GM18867 (cell line): Measurements from ENCODE around the gene NRAP.

Source experiments
- ATAC-seq: cut with Tn5 transposase; IDR thresholded peaks from one replicate; pipeline ENCODE4 v1.9.1; 2021; ENCODE audit warnings: mild to moderate bottlenecking, moderate library complexity; ENCODE audit not compliant: unreplicated experiment

The NRAP gene

DNA sequence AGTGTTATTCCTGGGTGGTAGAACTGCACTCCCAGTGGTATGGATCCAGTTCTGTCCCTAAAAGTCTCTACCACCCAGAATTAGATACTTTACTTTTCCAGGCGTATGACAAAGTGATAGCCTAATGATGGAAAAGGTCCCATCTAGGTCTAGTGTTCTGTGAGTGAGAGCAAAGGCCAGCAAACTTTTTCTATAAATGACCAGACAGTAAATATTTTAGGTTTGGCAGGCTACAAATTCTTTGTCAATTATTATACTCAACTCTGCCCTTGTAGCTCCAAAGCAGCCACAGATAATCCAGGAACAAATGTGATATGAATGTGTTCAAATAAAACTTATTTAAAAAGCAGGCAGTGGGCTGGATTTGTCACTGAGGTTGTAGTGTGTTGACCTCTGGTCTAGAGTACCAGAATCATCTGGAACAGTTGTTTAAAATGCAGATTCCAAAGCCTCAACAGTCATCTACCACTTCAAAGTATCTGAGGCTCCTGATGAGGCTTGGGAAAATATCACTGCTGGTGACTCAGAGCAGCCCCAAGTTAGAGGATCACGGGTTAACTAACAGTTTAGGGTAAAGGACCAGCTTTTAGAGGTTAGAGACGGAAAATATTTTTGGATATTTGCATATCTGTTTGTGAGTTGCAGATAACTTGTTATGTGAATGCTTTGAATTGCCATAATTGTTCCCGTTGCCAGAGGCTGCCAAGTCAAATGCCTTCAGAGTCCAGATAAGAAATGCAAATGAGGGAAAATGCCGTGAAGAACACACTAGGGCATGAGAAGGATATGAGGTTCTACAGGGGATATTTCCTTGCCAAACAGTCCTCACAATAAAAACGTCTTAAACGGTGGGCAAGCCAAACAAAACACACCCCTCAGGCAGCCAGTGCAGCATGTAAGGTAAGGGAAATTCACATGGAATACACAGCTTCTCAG is 19.4 kb downstream of the NRAP start:
- no peak for ATAC-seq

DNA sequence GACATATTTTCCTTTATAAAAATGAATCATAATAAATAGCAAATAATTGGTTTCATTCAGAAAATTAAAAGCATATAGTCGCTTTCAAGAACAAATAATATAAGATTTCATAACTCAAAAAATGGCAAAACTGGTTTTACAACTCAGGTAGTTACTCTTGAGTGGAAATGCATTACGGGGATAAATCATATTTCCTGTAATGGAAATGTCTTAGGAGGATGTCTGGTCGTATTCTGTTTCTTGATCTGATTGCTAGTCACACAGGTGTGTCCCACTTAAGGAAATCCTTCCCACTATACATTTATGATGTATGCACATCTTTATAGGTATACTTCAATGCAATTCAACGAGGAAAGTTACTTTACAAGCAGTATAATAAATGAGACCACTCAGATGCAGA is 20.7 kb downstream of the NRAP start:
- ATAC-seq = no peak

DNA sequence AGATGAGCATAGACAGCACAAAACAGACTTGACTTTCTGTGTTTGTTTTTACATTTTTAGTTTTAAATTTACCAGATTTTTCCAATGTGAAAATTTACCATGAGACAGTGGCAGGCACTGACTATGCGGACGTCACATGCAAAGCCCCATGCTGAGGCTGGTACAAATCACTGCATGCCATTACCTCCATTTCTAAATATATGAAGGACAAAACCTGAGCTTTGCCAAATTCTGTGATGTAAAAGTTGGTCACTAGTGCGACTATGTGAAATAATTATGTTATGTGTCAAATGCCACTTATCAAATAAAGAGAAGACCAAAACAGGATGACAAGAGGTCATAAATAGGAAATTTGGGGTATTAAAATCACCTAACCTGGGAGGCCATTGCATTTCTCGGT is 22.1 kb downstream of the NRAP start:
- ATAC-seq = no peak

DNA sequence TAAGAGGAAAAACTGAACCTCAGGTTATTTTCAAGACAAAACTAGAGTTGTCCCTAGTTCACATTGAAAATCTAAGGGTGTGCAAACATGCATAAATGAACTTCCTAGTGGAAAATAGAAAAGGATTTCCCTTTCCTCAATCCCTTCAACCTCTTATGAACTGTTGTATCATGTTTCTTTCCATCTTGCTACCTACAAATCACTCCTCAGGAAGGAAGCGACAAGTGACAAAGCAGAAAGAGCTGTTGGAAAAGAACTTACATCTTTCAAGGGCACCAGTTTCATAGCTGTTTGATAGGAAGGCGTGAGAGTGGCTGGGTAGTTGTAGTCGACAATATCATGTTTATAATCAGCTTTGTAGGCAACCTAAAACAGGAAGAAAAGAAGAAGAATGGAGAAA is 23.9 kb downstream of the NRAP start:
- ATAC-seq = no peak

DNA sequence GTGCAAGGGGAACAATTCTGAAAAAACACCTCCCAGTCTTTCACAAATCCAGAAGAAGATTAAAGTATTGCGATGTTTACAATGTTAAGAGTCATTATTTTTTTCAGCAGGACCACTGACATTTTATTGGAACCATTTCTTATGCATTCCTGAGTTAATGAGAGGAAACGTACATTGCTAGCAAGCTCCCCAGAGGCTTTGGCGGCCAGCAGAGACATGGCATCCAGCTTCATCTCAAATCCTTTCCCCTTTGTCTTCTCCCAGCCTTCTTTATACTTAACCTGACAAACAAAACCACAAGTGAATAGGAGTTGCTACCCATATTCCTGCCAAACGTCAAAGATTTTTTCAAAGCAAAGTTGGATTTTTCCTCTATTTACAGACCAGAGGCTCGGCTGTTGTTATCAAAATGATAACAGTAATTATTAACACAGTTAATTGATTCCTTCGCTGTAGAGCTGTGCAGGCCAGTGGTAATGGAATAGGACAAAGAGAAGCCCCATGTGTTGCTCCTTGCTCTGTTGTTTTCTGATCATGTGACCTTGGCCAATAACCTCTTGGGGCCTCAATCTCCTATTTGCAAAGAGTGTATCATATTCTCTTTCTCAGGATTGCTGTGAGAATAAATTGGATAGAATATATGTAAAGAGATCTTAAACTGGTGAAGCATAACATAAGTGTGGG is 32.0 kb downstream of the NRAP start:
- ATAC-seq = no peak

DNA sequence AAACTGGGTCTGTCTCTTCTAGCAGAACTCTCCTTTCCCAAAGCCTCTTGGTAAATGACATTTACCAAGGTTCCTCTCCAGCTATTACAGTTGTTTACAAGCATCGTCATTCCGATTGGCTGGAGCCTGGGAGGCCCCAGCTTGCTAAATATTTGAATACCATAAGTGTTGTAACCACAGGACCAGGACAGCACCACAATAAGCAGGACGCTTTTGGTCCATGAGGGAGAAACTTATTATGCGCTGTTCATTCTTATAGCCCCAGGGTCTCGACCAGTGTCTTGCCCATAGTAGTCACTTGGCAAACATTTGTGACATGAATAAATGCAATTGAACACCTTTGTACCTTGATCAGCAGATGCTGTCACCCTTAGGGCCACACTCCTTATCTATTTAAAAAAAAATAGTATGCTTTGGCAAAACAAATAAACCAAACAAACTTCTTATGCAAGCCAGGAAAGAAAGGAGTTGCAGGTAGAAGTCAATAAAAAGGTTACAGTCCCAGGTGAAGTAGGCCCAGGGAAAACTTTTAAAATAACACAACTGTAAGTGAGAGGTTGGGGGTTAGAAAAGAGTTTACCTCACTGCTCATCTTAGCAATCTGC is 32.8 kb downstream of the NRAP start:
- ATAC-seq = no peak

DNA sequence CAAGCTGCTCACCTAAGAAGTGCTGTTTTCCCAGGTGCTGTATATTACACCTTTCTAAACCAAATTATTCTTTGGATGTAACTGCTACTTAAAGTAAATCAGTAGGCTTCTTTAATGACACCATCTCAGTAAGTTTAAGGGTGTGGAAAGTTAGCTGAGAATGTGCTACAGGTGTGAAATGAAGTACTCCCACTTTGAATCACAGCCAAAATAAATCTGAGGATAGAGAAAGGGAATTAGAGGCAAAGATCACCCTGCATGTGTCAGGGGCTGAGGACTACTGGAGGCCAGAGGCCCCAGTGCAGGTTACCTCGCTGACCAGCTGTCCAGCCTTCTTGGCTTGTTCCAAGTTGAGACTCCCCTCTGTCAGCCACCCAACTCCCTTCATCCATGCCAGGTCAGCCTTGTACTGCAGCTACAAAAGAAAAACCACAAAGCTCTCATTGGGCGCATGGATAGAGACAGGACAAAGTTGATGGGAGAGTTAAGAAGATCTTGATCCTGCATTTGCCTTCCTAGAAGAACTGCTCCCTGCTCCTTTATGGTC is 35.2 kb downstream of the NRAP start:
- no peak for ATAC-seq

DNA sequence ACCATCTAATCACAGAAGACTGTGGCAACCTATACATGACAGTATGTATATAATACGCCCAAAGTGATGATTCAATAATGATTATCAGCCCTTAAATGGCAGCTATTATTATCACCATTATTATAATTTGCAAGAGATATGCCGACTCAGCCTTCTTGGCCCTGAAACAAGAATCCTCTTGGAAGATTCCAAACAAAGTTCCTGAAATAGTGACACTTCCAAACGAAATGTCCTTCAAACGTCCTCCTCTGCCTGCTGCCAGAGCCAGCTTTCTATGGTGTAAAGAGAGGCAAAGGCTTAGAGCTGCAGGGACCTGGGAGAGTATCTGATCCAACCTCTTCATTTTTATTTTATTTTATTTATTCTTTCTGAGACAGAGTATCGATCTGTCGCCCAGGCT is 36.0 kb downstream of the NRAP start:
- ATAC-seq = no peak

DNA sequence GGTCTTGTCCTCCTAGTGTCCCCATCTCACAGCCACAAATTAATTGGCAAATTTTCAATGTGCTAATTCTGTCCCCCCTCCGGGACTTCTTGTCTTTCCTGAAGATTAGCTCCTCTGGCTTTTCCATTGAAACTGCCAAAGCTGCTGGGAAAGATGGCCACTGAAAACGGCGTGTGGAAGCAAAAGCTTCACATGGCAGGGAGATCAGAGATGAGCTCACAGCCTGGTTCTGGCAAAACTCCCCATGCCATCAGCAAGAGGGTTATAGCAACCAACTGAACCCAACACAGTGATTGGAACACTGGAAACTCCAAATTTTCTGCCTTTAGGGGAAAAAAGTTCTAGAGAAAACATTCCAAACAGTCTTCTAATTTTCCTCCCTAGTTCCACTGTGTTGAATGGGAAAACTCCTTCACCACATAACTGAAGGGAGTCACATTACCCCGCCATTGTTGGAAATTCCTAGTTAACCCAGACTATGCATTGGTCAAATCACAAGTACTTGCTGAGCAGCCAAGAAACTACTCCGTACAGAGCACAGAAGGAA is 37.0 kb downstream of the NRAP start:
- no peak for ATAC-seq

DNA sequence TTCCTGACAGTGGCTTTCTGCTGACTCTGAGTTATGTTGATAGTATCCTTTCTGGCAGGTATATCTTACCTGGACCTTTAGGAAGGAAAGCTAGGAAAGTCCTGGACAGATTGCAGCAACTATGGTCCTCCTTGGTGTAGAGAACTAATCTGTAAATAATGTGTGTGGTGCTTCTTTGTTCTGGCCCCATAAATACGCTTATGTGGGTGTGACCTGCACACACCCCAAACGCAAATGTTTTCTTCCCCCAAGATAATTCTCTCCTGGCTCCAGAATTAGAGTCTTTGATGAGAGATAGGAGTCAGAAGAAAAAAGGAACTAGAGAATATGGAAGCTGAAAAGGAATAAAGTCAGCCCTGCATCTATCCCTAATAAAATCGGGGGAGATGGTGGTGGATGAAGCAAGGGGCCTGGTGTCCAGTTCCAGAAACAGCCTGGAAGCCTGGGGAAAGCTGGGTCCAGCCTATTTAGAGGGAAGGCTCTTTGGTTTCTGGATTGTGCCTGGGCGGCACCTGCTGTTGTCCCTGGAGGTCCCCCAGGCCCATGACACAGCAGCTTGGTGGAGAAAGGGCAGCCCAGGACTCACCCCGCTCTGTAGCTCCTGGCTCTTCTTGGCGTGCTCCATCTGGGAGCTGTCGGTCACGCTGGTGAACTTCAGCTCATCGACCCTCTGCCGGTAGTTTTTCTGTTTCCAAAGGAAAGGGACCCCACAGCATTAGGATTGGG is 38.2 kb downstream of the NRAP start:
- no peak for ATAC-seq

DNA sequence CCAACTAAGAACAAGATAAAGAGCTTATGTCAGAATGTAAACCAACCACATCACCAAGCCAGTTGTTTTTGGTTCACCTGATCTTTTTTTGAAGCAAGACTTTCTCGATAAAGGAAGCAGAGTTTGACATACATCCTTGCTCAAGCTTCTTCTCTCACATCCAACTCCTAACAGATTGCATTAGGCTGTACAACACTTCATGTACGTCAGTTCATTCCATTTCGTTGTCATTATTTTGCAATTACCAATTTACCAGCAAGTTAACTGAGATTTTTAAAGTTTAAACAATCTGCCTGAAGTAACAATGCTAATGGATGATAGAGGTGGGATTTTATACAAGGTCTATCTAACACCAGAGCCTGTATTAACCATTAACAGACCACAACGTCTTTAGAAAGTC is 41.0 kb downstream of the NRAP start:
- no peak for ATAC-seq

DNA sequence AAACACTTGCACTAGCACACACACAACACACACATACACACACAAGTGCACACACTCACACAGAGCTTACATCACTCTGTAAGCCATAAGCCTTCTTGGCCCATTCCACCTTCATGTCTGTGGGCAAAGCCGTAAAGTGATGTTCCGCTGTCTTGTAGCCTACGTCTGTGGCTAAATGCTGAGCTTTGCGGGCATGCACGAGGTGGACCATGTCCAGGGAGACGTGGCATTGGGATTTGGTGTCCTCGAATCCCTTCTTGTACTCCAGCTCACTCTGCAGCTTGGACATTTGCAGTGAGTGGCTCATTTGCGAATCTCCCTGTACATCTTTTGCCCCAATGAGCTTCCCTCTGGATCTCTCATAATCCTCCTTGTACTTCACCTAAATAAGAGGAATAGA is 42.0 kb downstream of the NRAP start:
- ATAC-seq = no peak

DNA sequence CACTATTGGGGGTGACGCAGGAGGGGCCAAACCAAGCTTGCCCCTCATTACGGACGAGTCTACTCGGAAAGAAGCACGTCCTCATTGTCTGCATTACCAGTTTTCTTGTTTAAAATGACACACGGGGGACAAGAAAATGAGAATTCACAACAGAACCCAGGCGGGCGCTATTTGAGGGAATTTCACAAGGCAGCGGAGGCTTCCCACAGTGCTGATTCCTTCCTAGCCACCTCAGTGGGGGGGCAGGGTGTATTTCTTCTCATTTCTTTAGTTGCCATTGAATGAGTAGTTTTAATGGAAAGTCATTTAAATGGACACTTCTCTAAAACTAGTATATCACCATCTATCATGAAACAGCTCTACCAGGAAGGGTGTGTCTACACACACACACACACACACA is 42.9 kb downstream of the NRAP start:
- ATAC-seq = no peak

DNA sequence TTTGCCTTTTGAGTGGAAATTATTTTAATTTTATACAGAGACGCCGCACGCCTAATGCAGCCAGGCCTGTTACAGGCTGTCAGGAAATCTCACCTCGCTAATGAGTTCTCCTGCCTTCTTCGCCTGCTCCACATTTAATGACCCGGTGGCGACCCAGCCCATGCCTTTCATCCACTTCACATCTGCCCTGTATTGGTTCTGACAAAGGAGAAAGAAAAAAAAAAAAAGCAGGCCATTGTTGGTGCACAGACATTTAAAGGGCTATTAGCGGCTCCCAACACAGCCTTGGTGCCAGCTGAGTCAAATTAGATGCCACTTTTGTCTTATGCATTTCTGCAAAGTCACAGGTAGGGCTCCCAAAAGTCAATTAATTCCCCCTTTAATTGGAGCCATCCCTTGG is 43.3 kb downstream of the NRAP start:
- ATAC-seq = no peak

DNA sequence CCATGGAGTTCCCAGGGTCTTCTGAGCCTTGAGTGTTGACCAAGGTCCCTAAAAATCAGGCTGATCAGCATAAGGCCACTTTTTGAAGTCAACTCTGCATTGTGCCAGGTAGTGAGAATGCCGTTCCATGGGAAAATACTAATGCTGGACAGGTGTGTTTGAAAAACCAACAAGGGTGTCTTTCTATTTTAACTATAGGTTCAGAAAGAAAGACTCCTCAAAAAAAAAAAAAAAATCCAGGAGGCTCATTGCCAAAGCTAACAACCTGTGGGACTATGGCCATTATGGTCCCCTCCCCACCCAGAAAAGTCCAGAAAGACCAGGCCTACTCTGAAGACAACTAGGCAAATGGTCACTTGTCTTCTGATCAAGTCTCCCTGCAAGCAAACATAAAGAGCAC is 44.4 kb downstream of the NRAP start:
- ATAC-seq = no peak

DNA sequence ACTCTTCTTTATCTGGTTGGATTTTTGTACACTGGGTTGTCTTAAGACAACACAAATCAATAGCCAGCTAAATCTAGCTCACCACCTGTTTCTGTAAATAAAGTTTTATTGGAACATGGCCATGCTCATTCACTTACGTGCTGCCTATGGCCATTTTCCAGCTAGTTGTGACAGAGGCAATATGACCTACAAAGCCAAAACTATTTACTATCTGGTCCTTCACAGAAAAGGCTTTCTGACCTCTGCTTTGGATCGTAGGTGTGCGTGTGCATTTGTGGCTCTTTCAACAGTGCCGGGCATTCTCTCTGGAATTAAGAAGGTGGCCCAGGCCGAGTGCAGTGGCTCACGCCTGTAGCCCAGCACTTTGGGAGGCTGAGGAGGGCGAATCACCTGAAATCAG is 45.5 kb downstream of the NRAP start:
- ATAC-seq = no peak

DNA sequence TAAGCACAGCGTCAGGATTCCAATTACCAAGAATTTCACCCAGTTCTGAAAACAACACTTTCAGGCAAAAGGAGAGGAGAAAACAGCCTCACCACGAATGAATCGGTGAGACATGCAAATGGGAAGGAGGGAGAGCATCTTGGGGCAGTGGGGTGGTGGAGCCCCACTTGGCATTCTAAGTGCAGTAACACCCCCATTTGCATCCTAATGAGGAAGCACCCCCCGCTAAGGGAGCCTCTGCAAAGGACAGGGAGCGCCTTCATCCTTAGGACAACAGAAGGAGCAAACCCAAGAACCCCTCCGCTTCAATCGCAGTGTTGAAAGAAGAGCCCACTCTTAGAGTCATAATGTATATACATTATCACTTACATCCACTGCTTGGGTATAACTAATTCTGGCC is 46.8 kb downstream of the NRAP start:
- no peak for ATAC-seq

DNA sequence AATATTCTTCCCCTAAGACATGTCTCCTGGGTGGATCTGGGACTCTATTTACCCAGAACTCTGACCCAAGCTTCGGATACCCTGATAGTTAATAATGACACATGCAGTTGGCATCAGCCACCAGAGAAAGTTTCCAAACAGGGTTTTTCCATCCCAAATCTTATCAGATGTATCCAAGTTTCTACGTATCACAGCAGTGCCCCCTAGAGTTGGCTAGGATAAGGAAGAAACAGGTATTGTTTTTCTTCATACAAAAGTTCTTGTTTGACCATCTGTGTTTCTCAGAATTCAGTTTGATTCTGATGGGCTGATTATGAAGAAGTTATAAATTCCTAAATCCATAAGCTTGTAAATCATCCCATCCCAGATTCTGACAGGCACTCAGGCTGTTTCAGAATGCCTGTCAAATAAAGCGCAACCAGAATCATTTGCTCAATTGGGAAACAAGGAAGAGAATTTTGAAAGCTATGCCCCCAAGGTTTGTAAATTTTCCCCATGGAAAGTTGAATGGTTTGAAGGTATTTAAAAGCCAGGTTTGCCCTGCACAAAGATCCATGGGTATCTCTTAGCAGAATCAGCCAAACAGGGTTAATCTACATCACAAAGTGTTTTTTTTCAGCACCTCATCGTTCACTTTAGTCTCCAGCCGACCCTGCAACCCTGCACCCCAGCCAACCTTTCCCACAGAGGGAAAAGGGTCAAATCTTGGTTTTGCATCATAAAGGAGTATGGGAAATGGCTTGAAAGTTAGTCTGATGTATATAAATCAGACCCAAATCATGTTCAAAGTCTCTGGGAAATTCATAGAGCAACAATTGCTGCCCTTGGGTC is 47.4 kb downstream of the NRAP start:
- no peak for ATAC-seq

DNA sequence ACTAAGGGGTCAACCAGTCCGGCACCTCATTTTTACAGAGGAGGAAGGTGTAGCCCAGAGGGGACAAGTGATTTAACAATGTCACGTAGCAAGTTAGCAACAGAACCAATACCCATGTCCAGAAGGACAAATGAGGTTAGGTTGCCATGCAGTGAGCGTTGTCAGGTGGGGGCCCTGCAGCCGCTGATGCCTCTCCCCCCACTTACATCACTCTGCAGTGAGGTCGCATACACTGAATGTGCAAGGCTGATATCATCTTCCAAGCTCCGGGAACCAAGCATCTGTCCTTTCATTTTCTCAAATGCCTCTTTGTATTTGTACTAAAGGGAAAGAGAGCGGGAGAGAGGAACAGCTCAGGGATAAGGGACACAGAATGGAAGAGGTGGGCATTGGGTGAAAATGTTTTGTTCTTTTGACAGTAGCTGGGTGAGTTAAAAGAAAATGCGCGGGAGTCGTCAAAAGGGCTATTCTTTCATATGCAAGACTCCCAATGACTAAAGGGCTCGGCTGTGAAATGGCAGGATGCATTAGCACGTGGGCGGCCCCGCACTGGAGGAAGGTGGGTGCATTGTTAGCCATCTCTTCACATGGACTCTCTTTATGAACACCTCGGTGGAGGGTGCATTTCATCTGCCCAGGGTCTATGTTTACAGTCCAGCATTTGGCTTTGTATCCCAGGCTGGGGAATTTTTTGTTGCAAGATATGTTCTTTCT is 49.7 kb downstream of the NRAP start:
- no peak for ATAC-seq
